Measurements from ENCODE around the gene PHYKPL.

Gene PHYKPL

DNA sequence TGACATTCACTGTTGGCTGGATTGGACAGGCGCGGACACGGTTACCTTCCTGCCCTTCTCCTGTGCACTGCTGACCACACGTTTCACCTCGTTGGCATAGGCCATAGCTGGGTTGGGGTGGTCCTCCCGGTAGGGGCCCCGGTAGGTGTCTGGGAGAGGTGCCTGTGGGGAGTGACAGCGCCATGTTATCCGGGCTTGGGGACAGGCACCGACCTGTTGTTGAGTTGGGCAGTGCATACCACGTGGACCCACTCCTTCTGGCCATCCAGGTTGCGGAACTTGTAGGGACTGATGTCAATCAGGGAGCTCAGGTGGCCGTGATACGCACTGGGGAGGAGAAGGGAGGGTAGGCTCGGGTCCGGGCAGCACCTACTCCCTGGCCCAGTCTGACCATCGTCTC, 8.2 kb downstream of the PHYKPL start:
- no peak for FAIRE-seq
- DNase-seq (ENCODE audit: low spot score): no peak

- DNase-seq (ENCODE audit: low spot score): no peak
- no peak for FAIRE-seq
Measured at GRCh38 chr5:178223828-178224335, 8.7 kb downstream of the PHYKPL start.

- FAIRE-seq: no peak
Measured at GRCh38 chr5:178223196-178223773, 9.3 kb downstream of the PHYKPL start.

DNA sequence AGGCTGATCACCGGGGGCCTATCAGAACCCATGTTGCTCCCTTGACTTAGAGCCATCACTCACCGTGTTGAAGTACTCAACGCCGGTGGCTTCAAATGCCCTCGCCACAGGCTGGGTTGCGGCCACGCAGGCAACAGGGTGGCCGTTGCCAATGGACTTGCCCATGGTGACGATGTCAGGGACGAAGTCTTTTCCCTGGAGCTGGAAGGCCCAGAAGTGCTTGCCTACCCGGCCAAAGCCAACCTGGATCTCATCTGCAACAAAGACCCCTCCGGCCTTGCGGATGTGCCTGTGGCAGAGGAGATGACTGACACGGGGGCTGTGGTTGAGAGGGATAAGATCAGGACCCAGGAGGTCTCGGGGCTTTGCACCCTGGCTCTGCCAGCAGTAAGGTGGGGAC, 10.3 kb downstream of the PHYKPL start:
- DNase-seq (ENCODE audit: low spot score) (no peak), FAIRE-seq (no peak)

More at GRCh38 chr5:178223196-178223773, 9.3 kb downstream of the PHYKPL start:
- no peak for DNase-seq (ENCODE audit: low spot score)

GRCh38 chr5:178221853-178222252, 10.7 kb downstream of the PHYKPL start:
- no peak for FAIRE-seq
- no peak for DNase-seq (ENCODE audit: low spot score)

DNA sequence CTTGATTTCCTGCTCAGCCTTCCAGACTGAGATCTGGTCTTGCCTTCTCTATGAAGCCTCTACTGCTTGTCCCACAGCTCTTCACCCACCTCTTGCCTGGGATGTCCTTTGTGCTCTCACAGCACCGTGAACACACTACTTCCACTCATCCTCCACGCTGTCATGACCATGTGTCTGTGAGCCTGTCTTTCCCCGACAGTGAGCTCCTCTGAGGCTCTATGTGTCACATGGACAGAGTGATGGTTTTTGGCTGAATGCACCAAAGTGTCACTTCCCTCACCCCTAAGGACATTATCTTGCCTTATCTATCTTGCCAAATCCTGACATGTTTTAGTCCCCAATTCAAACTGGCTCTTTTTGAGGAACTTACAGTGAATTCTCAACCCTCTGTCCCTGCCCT, 11.3 kb downstream of the PHYKPL start:
- FAIRE-seq: no peak
- DNase-seq (ENCODE audit: low spot score): no peak

DNA sequence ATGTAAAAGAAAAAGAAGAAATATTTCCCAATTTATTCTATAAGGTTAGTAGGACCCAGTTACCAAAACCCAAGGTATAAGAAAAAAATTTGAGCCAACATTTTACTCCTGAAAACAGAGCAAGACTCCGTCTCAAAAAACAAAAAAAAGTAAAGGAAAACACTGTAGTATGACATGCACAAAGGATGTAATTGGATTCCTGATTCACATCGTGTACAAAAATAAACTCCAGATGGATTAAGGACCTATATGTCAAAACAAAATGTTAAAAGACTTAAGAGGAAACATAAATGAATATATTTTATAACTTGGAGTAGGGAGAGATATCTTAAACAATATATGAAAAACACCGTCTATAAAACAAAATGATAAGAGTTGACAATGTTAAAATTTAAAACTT, 13.8 kb downstream of the PHYKPL start:
- FAIRE-seq (no peak), DNase-seq (ENCODE audit: low spot score) (no peak)

DNA sequence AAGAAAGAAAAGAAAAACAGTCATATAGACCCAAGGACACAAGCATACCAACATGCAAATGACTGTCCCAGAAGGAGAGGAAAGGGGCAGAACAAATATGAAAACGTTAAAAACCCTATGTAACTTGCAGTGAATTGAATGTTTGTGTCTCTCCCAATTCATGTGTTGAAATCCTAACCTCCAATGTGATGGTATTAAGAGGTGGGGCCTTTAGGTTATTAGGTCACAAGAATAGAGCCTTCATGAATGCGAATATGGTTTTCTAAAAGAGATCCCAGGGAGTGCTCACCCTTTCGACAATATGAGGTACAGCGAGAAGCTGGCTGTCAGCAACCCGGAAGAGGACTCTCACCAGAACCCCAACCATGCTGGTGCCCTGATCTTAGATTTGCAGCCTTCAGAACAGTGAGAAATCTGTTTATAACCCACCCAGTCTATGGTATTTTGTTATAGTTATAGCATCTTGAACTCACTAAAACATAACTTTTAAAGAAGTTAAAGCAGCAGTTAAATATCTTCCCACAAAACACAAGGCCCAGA, 14.3 kb downstream of the PHYKPL start:
- DNase-seq (ENCODE audit: low spot score) (no peak), FAIRE-seq (no peak)

DNA sequence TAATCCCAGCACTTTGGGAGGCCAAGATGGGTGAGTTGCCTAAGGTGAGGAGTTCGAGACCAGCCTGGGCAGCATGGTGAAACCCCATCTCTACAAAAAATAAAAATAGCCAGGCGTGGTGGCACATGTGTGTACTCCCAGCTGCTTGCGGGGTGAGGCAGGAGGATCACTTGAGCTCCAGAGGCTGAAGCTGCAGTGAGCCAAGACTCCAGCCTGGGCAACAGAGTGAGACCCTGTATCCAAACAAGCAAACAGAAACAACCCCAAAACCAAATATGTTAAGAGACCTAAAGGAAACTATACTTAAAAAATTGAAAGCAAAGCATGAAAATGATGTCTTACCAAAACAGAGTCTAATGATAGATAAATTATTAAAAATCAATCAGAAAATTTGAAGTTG, 15.8 kb downstream of the PHYKPL start:
- FAIRE-seq: no peak

DNA sequence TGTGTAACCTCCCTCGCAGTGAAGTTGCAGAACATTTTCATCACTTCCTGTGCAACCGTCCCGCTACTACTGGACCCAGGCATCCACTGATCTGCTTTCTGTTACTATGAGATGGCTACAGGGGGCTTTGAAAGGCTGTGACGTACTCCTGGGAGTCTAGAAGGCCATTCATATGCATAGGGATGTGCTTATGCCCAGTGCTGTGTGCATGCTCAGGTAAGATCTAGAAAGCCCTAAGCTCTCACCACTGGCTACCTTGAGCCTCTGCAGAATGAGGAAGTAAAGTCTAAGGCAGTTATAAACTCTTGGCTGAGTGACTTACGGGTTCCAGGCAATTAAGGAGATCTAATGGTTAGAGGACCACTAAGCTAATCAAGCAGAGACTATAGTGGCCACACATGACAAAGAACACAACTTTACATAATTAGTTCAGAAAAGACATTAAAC, 16.5 kb downstream of the PHYKPL start:
- FAIRE-seq (no peak), DNase-seq (ENCODE audit: low spot score) (no peak)

More for the DNA sequence above, 15.8 kb downstream of the PHYKPL start:
- DNase-seq (ENCODE audit: low spot score): no peak

DNA sequence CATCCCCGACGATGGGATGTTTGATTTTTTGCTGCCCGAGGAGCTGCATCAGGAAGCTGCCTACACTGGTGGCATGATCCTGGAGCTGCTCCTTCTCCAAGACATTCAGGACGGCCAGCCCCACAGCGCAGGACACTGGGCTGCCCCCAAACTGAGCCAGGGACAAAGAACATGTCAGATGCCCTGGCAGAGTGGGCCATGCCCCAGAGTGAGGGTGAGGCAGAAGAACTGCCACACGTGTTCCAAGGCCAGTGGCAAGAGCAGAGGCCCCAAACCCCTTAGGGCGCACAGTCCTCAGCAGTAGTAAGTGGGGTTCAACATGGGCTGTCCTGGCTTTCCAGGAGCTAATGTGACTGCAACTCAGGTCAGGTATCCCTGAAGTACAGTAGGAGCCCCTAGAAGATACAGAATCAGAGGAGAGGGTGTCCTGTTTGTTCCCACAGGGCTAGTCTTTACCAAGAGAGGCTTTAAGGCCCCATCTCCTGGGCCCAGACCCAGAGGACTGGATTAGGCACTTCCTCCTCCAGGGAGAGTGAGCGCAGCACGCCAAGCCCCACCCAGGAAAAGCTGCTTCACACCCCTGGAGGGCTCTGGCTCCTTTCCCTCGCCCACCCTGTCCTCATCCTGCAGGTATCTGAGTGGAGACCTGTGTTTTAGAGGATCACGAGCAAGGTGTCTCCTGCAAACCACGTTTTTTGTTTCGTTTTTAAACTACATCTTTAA, 17.2 kb downstream of the PHYKPL start:
- no peak for FAIRE-seq
- no peak for DNase-seq (ENCODE audit: low spot score)

GRCh38 chr5:178214160-178214803, 18.3 kb downstream of the PHYKPL start:
- FAIRE-seq (no peak), DNase-seq (ENCODE audit: low spot score) (no peak)

GRCh38 chr5:178213748-178214151, 18.9 kb downstream of the PHYKPL start:
- DNase-seq (ENCODE audit: low spot score) (no peak), FAIRE-seq (no peak)

DNA sequence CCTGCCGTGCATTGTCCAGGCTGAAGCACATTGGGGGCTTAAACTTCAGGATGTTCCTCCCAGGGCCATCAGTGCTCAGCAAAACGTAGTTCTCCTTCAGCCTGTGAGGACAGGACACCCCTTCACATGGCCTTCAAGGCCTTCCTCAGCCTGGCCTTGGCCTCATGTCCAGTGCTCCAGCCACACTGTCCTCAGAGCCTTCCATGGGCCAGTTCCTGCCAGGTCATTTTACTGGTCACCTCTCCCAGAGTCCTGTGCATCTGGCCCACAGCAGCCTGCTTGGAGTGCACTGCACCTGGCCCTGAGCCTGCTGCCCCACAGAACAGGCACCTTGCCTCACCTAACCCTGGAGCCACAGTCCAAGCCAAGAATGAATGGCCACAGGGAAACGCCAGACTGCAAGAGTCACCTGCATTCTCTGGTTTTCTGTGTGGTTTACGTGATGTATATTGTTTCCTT, 19.6 kb downstream of the PHYKPL start:
- DNase-seq (ENCODE audit: low spot score) (no peak), FAIRE-seq (no peak)

DNA sequence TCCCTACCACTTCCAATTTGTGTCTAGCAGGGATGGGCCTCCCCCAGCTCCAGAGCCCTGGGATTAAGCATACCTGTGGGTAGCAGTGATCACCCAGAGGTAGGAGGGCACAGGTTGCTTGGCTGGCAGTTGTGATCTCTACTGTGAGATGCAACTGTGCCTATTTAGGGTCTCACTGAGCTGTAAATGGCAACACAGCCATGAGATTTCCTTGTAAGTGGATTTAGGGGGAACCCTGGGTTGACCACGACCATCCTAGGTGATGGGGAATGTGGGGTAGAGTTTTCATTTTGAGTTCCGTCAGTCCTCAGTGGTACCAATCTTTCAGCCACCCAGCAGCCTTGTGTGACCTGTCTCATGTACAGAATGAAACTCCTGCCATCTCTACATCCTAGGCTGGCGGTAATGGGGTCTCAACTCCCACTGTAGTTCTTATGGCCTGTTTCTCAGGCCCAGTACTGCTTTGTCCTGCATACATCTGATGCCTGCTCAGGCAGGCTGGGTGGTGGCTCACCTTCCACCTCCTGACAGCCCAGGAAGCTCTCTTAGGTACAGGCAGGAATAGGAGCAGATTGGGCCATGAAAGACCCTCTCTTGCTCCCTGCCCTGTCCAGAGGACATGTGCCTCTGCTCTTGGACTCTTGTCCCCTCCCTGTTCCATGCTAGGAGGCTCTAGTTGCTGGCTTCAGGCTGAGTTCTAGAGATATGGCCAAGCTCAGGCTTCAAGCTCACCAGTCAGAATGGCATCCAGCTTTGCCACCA, 20.2 kb downstream of the PHYKPL start:
- no peak for DNase-seq (ENCODE audit: low spot score)
- FAIRE-seq: no peak

DNA sequence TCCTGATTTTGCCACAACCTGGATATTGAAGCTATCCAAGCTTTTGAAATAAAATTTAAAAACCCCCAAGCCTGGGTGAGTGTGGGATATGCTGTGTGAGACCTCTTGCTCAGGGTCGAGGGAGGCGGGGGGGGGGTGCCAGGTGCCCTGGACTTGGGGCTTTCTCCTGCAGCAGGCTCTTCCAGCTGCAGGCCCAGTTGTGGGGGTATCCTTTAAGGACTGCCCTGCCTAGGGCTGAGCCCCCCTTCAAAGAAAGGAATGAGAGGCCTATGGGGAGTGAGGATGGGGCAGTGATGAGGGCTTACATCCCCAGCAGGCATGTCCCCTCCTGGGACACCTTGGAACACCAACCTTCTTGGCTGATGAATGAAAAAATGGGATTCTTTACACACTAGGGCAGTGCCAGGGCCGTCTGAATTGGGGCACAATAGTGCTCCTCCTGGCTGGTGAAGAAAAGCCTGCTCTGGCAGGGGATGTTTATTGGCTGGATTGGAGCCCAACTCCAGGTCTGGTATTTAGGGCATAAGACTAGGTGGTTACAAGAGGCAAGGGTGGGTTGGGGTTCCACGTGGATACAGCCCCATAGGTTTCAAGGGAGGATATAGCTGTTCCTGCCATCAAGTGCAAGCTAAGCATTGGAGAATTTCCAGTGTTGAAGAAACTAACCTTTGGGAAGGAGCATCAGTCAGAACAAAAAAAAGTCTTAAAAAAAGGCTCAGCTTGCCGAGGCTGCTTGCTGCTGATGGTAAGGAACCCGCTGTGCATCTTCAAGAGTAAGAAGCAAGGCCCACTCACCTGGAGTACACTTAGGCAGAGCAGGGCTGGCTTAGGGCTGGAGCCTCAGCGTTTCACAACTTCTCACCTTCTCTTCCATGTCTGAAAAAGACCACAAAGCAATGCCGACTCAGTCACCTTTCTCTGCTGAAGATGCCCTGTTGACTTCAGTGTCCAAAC, 21.2 kb downstream of the PHYKPL start:
- DNase-seq (ENCODE audit: low spot score) (no peak), FAIRE-seq (no peak)

- FAIRE-seq (no peak), DNase-seq (ENCODE audit: low spot score) (no peak)
Measured at GRCh38 chr5:178210686-178211085, 21.9 kb downstream of the PHYKPL start.

DNA sequence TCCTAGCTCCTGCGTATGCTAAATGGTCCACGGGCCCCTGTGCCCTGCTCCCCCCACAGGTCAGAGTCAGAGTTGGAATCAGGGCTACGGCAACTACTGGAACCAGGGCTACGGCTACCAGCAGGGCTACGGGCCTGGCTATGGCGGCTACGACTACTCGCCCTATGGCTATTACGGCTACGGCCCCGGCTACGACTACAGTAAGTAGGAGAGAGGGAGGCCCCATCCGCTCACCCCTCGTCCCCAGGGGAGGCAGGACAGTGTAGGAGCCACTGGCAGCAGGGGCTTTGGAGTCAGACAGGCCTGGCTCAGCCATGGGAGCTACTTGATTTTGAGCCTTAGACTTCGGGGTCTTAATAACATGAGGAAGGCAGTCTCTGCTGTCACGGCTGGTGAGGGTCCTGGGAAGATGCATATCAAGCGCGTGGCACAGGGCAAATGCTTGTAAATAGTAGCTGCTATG, 22.5 kb downstream of the PHYKPL start:
- no peak for FAIRE-seq
- DNase-seq (ENCODE audit: low spot score): no peak

- no peak for DNase-seq (ENCODE audit: low spot score)
- no peak for FAIRE-seq
Measured at GRCh38 chr5:178209334-178210072, 23.1 kb downstream of the PHYKPL start.

All from RCC 7860 (cell line).